Measurements from ENCODE around the gene DHX16. TPM values are rescaled to one million over a fixed set of nuclear protein-coding genes. Genes with fewer than 3 reads are reported as not detected.

DHX16 gene
- total and polyA plus RNA-seq, 2 of the 8 experiments (the other 6 are each of a cell fraction or from before 2014, with no cell fraction given): 27.4 to 44.4 TPM

DNA sequence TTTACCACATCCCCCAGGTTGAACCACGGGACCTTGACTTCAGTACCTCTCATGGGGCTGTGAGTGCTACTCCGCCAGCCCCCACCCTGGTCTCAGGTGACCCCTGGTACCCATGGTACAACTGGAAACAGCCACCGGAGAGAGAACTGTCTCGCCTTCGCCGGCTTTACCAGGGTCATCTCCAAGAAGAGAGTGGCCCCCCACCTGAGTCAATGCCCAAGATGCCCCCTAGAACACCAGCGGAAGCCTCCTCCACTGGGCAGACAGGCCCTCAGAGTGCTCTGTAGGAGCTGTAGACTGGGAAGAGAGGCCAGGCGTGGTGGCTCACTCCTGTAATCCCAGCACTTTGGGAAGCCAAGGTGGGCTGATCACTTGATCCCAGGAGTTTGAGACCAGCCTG lies 47.3 kb downstream of the DHX16 start:
- H3K4me2 ChIP-seq (ENCODE audit: insufficient read depth in 1 of 2, low read depth in 2 of 2, low read length in 2 of 2): no peak overlapping the region; a peak in 1 of 4 replicates

More for the DNA sequence above, 47.3 kb downstream of the DHX16 start:
- no peak overlapping the region for H2BK120ac ChIP-seq (replicated peaks; ENCODE audit: low read depth, low read length)
- no peak overlapping the region for H3K4ac ChIP-seq (replicated peaks; ENCODE audit: insufficient read length, low read depth, low read length)
- H3K9ac ChIP-seq (replicated peaks in 1 of 4; ENCODE audit: extremely low read depth in 1 of 4, low read depth in 3 of 4, low read length in 3 of 4): no peak overlapping the region
- no peak overlapping the region for H2BK20ac ChIP-seq (ENCODE audit: low read length)
- H3K27ac ChIP-seq (ENCODE audit: low read depth, low read length): no peak overlapping the region
- TF ChIP-seq SP4 (IDR thresholded peaks at IDR 0.05; ENCODE audit: low read length): no peak
- no peak for TF ChIP-seq HDAC6 (IDR thresholded peaks at IDR 0.05; ENCODE audit: low read depth, low read length)
- no peak for TF ChIP-seq EP300 (IDR thresholded peaks at IDR 0.05; ENCODE audit: borderline replicate concordance in 1 of 2, low read depth in 2 of 2, low read length in 2 of 2)
- TF ChIP-seq SP1 (IDR thresholded peaks at IDR 0.05; ENCODE audit: low read depth, low read length): no peak
- no peak overlapping the region for H3K18ac ChIP-seq (ENCODE audit: extremely low read depth, low read length)
- no peak overlapping the region for H3K56ac ChIP-seq (replicated peaks; ENCODE audit: insufficient read length, low read depth, low read length)
- H3K27me3 ChIP-seq (replicated peaks in 1 of 4; ENCODE audit: control insufficient read depth in 3 of 4, extremely low read depth in 1 of 4, insufficient read depth in 3 of 4, low read length in 3 of 4): no peaks in the 10 kb centered on the region
- POLR2A ChIA-PET (ENCODE audit: partially characterized antibody): interaction anchor here (1.0 to 7.0 kb wide), 14 partner anchors 8 to 96 kb away, joined by 3 to 62 read pairs (median 6); partner anchors contain the start of genes C6orf136, MDC1, MRPS18B and PPP1R10
- no peaks in the 10 kb centered on the region for H3K79me1 ChIP-seq (ENCODE audit: low read depth, low read length)
- H4K20me1 ChIP-seq (replicated peaks in 1 of 2; ENCODE audit: control insufficient read depth in 1 of 2, insufficient read depth in 2 of 2, low read length in 2 of 2): peaks cover 0 to 4% of the 10 kb centered on the region in 2 experiments
- H2BK5ac ChIP-seq (ENCODE audit: low read depth, low read length): no peak overlapping the region
- H3K79me2 ChIP-seq (ENCODE audit: control insufficient read depth in 1 of 2, insufficient read depth in 2 of 2, low read length in 2 of 2): peaks cover 0 to 8% of the 10 kb centered on the region in 2 experiments; a peak in 2 of 4 replicates
- no peak overlapping the region for H3K4me3 ChIP-seq (ENCODE audit: extremely low read depth in 1 of 4, insufficient read depth in 2 of 4, low read depth in 3 of 4, low read length in 4 of 4)
- FAIRE-seq: no peak
- CTCF ChIA-PET (ENCODE audit: partially characterized antibody): interaction anchor here (0.7 to 1.5 kb wide), 5 partner anchors 13 to 53 kb away, joined by 3 to 5 read pairs (median 5); no protein-coding TSS in a partner anchor
- H3K9me3 ChIP-seq (ENCODE audit: insufficient read depth in 2 of 2, low read depth in 1 of 2, low read length in 1 of 2): no peaks in the 10 kb centered on the region
- no peak for DNase-seq (ENCODE audit: low read depth in 1 of 2, low spot score in 2 of 2)
- H3K4me1 ChIP-seq (replicated peaks in 1 of 4; ENCODE audit: control insufficient read depth in 3 of 4, insufficient read depth in 4 of 4, low read length in 3 of 4): peaks cover 2 to 10% (median 4%) of the 10 kb centered on the region in 4 experiments; a peak in 5 of 7 replicates
- no peak overlapping the region for H2AK5ac ChIP-seq (ENCODE audit: low read depth, low read length)
- no peak overlapping the region for H3K23ac ChIP-seq (ENCODE audit: insufficient read length)
- H2AFZ ChIP-seq (ENCODE audit: low read length): no peak overlapping the region
- H3K36me3 ChIP-seq (ENCODE audit: control insufficient read depth in 2 of 4, insufficient read depth in 4 of 4, low read length in 3 of 4): peaks cover 8 to 55% (median 35%) of the 10 kb centered on the region in 4 experiments
- H4K8ac ChIP-seq (ENCODE audit: extremely low read depth, insufficient read depth, low read length): no peak overlapping the region
- H3K14ac ChIP-seq (ENCODE audit: insufficient read length): no peak overlapping the region
- H2BK12ac ChIP-seq (ENCODE audit: low read depth, low read length): no peak overlapping the region
- no peak overlapping the region for H4K5ac ChIP-seq (ENCODE audit: insufficient read length, low read depth, low read length)
- peaks cover 5% of the 10 kb centered on the region for H3K23me2 ChIP-seq (ENCODE audit: low read depth, low read length)
- WGBS, 2 experiments (ENCODE audit: extremely low coverage in 1 of 2, insufficient coverage in 1 of 2, insufficient read length in 1 of 2, insufficient replicate concordance in 2 of 2, low coverage in 1 of 2, low lambda C conversion rate in 2 of 2, missing lambda C conversion rate in 1 of 2): 90% methylated on average over 7 of the region's 8 CpGs; no CpG with 5 or more reads in 1 of the 2 experiments
- H4K91ac ChIP-seq (replicated peaks; ENCODE audit: insufficient read length, low read length): no peak overlapping the region
- H2BK15ac ChIP-seq (ENCODE audit: low read length): no peak overlapping the region

Data from H1 (cell line).